Esophagus muscularis mucosa (tissue), 4 donors: Measurements from ENCODE around the gene CD3E. TPM values are rescaled to one million over a fixed set of nuclear protein-coding genes. Genes with fewer than 3 reads are reported as not detected.

ENCODE experiments used
- DNase-seq: peaks from one replicate; pipeline ENCODE4 v3.0.0-alpha.2; 2017; ENCODE audit errors: extremely low spot score
- H3K27ac ChIP-seq, 4 donors: fragments of 200-600 bp; sonication (generic); replicated peaks in 1 of 4; 1 replicate in 3 of 4; 2 replicates in 1 of 4; pipeline ENCODE4 v1.5.1; 2016 to 2019; ENCODE audit warnings: mild to moderate bottlenecking in 1 of 4
- H3K27me3 ChIP-seq, 4 donors: fragments of 200-600 bp; sonication (generic); one replicate each; pipeline versions ENCODE4 v1.5.1 to v1.6.0; 2016 to 2019
- H3K36me3 ChIP-seq, 4 donors: fragments of 200-600 bp; sonication (generic); one replicate each; pipeline ENCODE4 v1.5.1; 2016 to 2019
- H3K4me1 ChIP-seq, 4 donors: fragments of 200-600 bp; sonication (generic); one replicate each; pipeline ENCODE4 v1.5.1; 2016 to 2019
- H3K4me3 ChIP-seq, 4 donors: fragments of 200-600 bp; sonication (generic); 1 replicate in 2 of 4; 2 replicates in 2 of 4; pipeline ENCODE4 v1.5.1; 2016 to 2019; ENCODE audit warnings: mild to moderate bottlenecking in 4 of 4, moderate library complexity in 1 of 4
- H3K9me3 ChIP-seq, 4 donors: fragments of 200-600 bp; sonication (generic); 1 replicate in 3 of 4; 2 replicates in 1 of 4; pipeline ENCODE4 v1.5.1; 2016 to 2019
- EP300 ChIP-seq: sonication (generic); formaldehyde crosslinking; IDR thresholded peaks from one replicate; pipeline ENCODE4 v1.6.1; 2017; ENCODE audit warnings: antibody characterized with exemption
- POLR2A ChIP-seq: fragments of 450-650 bp; IDR thresholded peaks from one replicate; pipeline ENCODE4 v1.6.1; 2017; ENCODE audit warnings: antibody characterized with exemption, moderate library complexity, mild to moderate bottlenecking, low read depth
- POLR2AphosphoS5 ChIP-seq, 2 donors: sonication (generic); formaldehyde crosslinking; IDR thresholded peaks; one replicate each; pipeline ENCODE4 v1.6.1; 2017; ENCODE audit warnings: antibody characterized with exemption in 2 of 2
- WGBS: methylation state at CpG from one replicate; pipeline ENCODE4 v1.1.5; 2018; 5-methylcytosine and 5-hydroxymethylcytosine counted together
- intact Hi-C: fragments of 100-400 bp; cut with DNase I; formaldehyde crosslinking; loops from one replicate; pipeline ENCODE4 v1.15.1; 2023
- total RNA-seq, 4 donors: library from RNA; depleted of rRNA; stranded (reverse); fragments of >200 nt; gene quantifications; one replicate each; pipeline versions ENCODE4 v1.1.0 to v1.2.1, GENCODE V29; 2016
- TF ChIP-seq, protein P1 (sequence below), 3 experiments: fragments of 200-600 bp in 2 of 3; fragments of 450-650 bp in 1 of 3; sonication (generic) in 2 of 3; IDR thresholded peaks; one replicate each; pipeline ENCODE4 v1.5.1; 2017 to 2019; ENCODE audit warnings: antibody characterized with exemption in 3 of 3, mild to moderate bottlenecking in 2 of 3, moderate library complexity in 1 of 3

Gene CD3E
- total RNA-seq, 4 donors from 2014 or later, result 0.42 to 2.8 (median 0.96) TPM

DNA sequence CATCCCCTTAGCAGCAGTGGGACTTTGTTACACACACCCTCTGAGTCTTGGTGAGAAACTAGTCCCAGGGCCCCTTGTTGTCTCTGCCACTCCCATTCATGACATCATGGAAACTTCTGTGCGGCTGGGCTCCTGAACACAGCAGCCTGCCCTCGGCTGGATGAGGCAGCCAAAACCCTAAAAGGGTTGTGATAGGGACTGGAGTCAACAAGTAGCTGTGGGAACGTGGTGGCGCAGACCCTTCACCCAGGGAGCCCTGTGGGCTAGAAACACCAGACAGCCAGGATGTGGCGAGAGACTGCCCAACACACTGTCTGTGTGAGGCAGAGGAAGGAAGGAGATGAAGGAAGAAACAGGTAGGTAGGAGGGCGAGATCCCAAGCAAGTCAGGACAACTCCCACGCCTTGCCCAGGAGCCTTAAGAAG is 34.1 kb downstream of the CD3E start:
- Histone ChIP-seq H3K27ac (no peak overlapping the region), H3K4me3 (no peak overlapping the region), H3K4me1 (no peaks in the 10 kb centered on the region), H3K9me3 (no peaks in the 10 kb centered on the region), H3K27me3 (peaks cover 0 to 40% (median 0%) of the 10 kb centered on the region in 4 donors), H3K36me3 (no peaks in the 10 kb centered on the region)
- intact Hi-C loops, result no loop called here
- 57% methylated on average over 7 of the region's 7 CpGs for WGBS
- TF ChIP-seq EP300 (no peak), POLR2AphosphoS5 (IDR thresholded peaks at IDR 0.05) (no peak), POLR2A (no peak)
- TF ChIP-seq, protein P1, sequence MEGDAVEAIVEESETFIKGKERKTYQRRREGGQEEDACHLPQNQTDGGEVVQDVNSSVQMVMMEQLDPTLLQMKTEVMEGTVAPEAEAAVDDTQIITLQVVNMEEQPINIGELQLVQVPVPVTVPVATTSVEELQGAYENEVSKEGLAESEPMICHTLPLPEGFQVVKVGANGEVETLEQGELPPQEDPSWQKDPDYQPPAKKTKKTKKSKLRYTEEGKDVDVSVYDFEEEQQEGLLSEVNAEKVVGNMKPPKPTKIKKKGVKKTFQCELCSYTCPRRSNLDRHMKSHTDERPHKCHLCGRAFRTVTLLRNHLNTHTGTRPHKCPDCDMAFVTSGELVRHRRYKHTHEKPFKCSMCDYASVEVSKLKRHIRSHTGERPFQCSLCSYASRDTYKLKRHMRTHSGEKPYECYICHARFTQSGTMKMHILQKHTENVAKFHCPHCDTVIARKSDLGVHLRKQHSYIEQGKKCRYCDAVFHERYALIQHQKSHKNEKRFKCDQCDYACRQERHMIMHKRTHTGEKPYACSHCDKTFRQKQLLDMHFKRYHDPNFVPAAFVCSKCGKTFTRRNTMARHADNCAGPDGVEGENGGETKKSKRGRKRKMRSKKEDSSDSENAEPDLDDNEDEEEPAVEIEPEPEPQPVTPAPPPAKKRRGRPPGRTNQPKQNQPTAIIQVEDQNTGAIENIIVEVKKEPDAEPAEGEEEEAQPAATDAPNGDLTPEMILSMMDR (IDR thresholded peaks at IDR 0.05), result no peak
- no peak for DNase-seq

DNA sequence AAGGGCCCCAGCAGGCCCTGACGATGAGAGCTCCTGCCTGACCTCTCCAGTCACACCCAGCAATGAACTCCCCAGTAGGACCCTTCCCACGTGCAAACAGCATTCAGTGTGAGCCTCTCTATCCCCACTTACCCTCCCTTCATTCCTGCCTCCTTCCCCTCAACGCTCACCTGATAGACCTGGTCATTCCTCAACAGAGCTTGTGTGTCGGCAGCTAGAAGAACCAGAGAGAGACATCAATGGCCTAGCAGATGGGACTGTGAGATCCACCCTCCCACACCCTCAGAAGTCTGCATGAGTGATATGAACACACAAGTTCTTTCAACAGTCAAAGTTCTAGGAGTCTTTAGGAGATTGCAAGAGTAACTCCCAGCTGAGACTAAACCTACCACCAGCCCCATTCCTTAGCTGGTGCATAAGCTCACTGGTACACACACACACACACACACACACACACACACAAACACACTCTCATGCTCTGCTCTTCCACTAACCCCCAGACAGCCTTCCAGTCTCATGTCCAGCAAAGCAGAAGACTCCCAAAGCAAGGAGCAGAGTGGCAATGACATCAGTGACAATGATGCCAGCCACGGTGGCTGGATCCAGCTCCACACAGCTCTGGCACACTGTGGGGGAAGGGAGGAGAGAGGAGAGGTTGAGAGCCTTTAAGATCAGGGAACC is 34.9 kb downstream of the CD3E start:
- H3K27ac ChIP-seq, result no peak overlapping the region
- WGBS, result 82% methylated on average over 5 of the region's 5 CpGs

DNA sequence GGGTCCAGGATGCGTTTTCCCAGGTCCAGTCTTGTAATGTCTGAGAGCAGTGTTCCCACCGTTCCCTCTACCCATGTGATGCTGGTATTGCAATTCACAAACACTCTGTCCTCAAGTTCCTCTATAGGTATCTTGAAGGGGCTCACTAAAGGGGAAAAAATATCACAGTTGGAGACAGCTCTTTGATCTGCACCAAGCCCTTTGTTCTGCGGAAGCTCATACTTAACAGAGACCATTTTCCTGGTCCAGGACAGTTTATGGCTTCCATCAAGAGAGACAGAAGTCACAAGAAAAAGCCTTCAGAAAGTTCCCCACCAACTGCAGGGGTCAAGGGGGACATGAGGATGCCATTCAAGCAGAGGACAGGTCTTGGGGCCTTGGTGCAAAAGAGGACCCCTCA is 35.9 kb downstream of the CD3E start:
- Histone ChIP-seq H3K27ac (no peak overlapping the region), H3K36me3 (no peaks in the 10 kb centered on the region), H3K4me3 (no peak overlapping the region), H3K9me3 (no peaks in the 10 kb centered on the region), H3K27me3 (peaks cover 0 to 52% (median 0%) of the 10 kb centered on the region in 4 donors), H3K4me1 (no peaks in the 10 kb centered on the region)
- TF ChIP-seq POLR2AphosphoS5 (IDR thresholded peaks at IDR 0.05) (no peak), POLR2A (no peak), EP300 (no peak)
- TF ChIP-seq, protein P1 (IDR thresholded peaks at IDR 0.05), result no peak
- DNase-seq, result no peak
- intact Hi-C loops, result no loop called here
- 95% methylated on average over 3 of the region's 3 CpGs for WGBS

More for the DNA sequence above, 34.9 kb downstream of the CD3E start:
- no peak for DNase-seq
- Histone ChIP-seq H3K36me3 (no peaks in the 10 kb centered on the region), H3K9me3 (no peaks in the 10 kb centered on the region), H3K4me3 (no peak overlapping the region), H3K4me1 (no peaks in the 10 kb centered on the region), H3K27me3 (peaks cover 0 to 48% (median 0%) of the 10 kb centered on the region in 4 donors)
- TF ChIP-seq POLR2AphosphoS5 (IDR thresholded peaks at IDR 0.05), result no peak
- TF ChIP-seq POLR2A, result no peak
- TF ChIP-seq, protein P1 (IDR thresholded peaks at IDR 0.05), result no peak
- TF ChIP-seq EP300, result no peak
- intact Hi-C loops, result no loop called here

DNA sequence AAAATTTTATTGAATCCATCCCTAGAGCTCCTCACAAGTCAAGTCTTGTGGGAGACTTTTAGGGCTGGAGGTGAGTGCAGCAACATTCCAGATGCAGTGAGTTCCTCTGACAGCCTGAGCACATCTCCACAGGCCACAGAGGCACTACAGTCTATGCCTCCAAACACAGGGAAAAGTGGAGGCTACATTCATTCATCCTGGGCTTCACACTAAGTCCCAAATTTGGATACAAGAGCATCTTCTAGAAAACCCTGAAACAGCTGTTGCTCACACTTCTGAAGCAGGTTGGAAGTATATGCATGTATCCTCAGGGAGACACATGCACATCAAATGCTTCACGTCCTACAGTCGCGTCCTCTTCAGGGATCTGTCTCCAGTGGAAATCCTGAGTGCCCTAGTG is 36.7 kb downstream of the CD3E start:
- Histone ChIP-seq H3K36me3 (no peaks in the 10 kb centered on the region), H3K27me3 (peaks cover 0 to 46% (median 0%) of the 10 kb centered on the region in 4 donors), H3K4me3 (no peak overlapping the region), H3K27ac (no peak overlapping the region), H3K9me3 (no peaks in the 10 kb centered on the region), H3K4me1 (no peaks in the 10 kb centered on the region)
- no peak for TF ChIP-seq POLR2AphosphoS5 (IDR thresholded peaks at IDR 0.05)
- DNase-seq, result peak; percentile 72
- WGBS, result 83% methylated on average over 3 of the region's 3 CpGs
- intact Hi-C loops, result no loop called here

DNA sequence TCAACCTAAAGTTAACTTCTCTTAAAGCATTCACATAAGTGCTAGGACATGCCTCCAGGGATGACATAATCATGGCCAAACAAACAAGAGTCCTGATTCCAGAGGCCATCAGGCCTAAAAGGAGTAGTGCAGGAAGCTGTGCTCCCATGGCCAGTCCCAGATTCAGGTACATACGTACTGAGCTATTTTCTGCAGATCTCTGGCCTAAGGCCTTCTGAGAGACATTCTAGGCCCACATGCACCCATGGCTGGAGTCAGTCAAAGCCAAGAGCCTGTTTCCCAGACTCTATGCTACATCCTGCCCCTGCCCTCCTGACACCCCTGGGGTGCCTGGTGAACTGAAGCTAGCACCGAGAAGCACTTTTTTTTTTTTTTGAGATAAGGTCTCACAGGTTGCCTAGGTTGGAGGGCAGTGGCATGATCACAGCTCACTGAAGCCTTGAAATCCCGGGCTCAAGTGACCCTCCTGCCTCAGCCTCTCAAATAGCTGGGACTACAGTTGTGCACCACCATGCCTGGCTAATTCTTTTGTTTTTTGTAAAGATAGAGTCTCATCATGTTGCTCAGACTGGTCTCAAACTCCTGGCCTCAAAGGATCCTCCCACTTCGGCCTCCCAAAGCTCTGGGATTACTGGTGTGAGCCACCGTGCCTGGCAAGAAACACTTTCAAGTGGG is 37.4 kb downstream of the CD3E start:
- H3K27ac ChIP-seq, result no peak overlapping the region

More for the DNA sequence above, 37.4 kb downstream of the CD3E start:
- Histone ChIP-seq H3K9me3 (no peaks in the 10 kb centered on the region), H3K4me3 (no peak overlapping the region), H3K27me3 (peaks cover 0 to 46% (median 0%) of the 10 kb centered on the region in 4 donors), H3K36me3 (no peaks in the 10 kb centered on the region), H3K4me1 (no peaks in the 10 kb centered on the region)
- WGBS, result 87% methylated on average over 4 of the region's 5 CpGs
- no peak for TF ChIP-seq EP300
- no peak for TF ChIP-seq POLR2A
- TF ChIP-seq POLR2AphosphoS5 (IDR thresholded peaks at IDR 0.05), result no peak
- TF ChIP-seq, protein P1 (IDR thresholded peaks at IDR 0.05), result no peak
- intact Hi-C loops, result no loop called here
- peak; percentile 60 for DNase-seq
